Keratinocyte (primary cell): Measurements from ENCODE around the gene LEFTY2. TPM values are rescaled to one million over a fixed set of nuclear protein-coding genes. Genes with fewer than 3 reads are reported as not detected.

ENCODE experiments used
- DNase-seq: peaks from one replicate; pipeline ENCODE4 v3.0.0-alpha.2; 2011; ENCODE audit warnings: low read depth, missing footprints, low spot score
- FAIRE-seq: peaks from 2 replicates; lab custom pipeline; 2011; peaks lifted over from hg19 to GRCh38; lab: Jason Lieb, UNC
- H2AFZ ChIP-seq: 2 replicates; pipeline ENCODE4 v1.6.0; 2012; ENCODE audit warnings: low read length, control low read depth, inconsistent platforms; ENCODE audit not compliant: control insufficient read depth
- H3K27ac ChIP-seq: 2 replicates; pipeline ENCODE4 v1.5.1; 2011; ENCODE audit warnings: low read length; ENCODE audit not compliant: control insufficient read depth, insufficient read depth
- H3K27me3 ChIP-seq: 3 replicates; pipeline ENCODE4 v1.6.0; 2011; ENCODE audit warnings: low read length; ENCODE audit not compliant: control insufficient read depth, insufficient read depth; ENCODE audit errors: extremely low read depth
- H3K36me3 ChIP-seq, 2 experiments: 2 replicates in 1 of 2; 3 replicates in 1 of 2; pipeline ENCODE4 v1.5.1; 2011; ENCODE audit warnings: low read length in 2 of 2, mild to moderate bottlenecking in 1 of 2; ENCODE audit not compliant: control insufficient read depth in 2 of 2, insufficient read depth in 2 of 2; ENCODE audit errors: extremely low read depth in 1 of 2
- H3K4me1 ChIP-seq: 3 replicates; pipeline ENCODE4 v1.5.1; 2011; ENCODE audit warnings: low read length; ENCODE audit not compliant: control insufficient read depth, insufficient read depth; ENCODE audit errors: extremely low read depth
- H3K4me2 ChIP-seq: 3 replicates; pipeline ENCODE4 v1.6.0; 2011; ENCODE audit warnings: low read depth, low read length; ENCODE audit not compliant: control insufficient read depth, insufficient read depth; ENCODE audit errors: extremely low read depth
- H3K4me3 ChIP-seq, 3 experiments: fragments of 200-600 bp in 1 of 3; sonication (generic) in 1 of 3; 2 replicates in 2 of 3; 3 replicates in 1 of 3; pipeline ENCODE4 v1.5.1; 2011 to 2016; ENCODE audit warnings: low read length in 3 of 3, mild to moderate bottlenecking in 3 of 3, control low read depth in 2 of 3, inconsistent platforms in 1 of 3, low read depth in 1 of 3, mixed read lengths in 1 of 3, mixed run types in 1 of 3, moderate library complexity in 1 of 3; ENCODE audit not compliant: control insufficient read depth in 2 of 3, insufficient read depth in 2 of 3; ENCODE audit errors: extremely low read depth in 1 of 3
- H3K79me2 ChIP-seq: 2 replicates; pipeline ENCODE4 v1.6.0; 2012; ENCODE audit warnings: low read length; ENCODE audit not compliant: control insufficient read depth, insufficient read depth
- H3K9ac ChIP-seq: 3 replicates; pipeline ENCODE4 v1.6.0; 2011; ENCODE audit warnings: low read length; ENCODE audit not compliant: control insufficient read depth, insufficient read depth; ENCODE audit errors: extremely low read depth
- H3K9me1 ChIP-seq: 3 replicates; pipeline ENCODE4 v1.6.0; 2011; ENCODE audit warnings: low read length; ENCODE audit not compliant: control insufficient read depth, insufficient read depth; ENCODE audit errors: extremely low read depth
- H3K9me3 ChIP-seq: 2 replicates; pipeline ENCODE4 v1.5.1; 2012; ENCODE audit warnings: low read depth, low read length; ENCODE audit not compliant: control insufficient read depth
- H4K20me1 ChIP-seq: 3 replicates; pipeline ENCODE4 v1.6.0; 2011; ENCODE audit warnings: low read length; ENCODE audit not compliant: control insufficient read depth, insufficient read depth; ENCODE audit errors: extremely low read depth
- EZH2 ChIP-seq: IDR thresholded peaks from one replicate; pipeline ENCODE4 v1.6.1; 2012; ENCODE audit warnings: inconsistent platforms, mild to moderate bottlenecking, low read length, moderate library complexity
- dilution Hi-C: fragments of 300-500 bp; cut with MboI; formaldehyde crosslinking; loops from one replicate; pipeline ENCODE4 v1.7.0; 2020; ENCODE audit warnings: low sequenced_read_pairs; ENCODE audit not compliant: extremely low pct_ligation_motif_present
- polyA minus RNA-seq, 3 experiments: library from RNA; depleted of rRNA, polyadenylated mRNA; stranded (reverse); fragments of >200 nt; gene quantifications; 1 replicate in 1 of 3; 2 replicates in 1 of 3; 3 replicates in 1 of 3; pipeline ENCODE4 v1.2.3, GENCODE V29; 2011
- polyA plus RNA-seq, 5 experiments: library from polyadenylated mRNA; depleted of rRNA in 3 of 5; stranded (reverse) in 3 of 5; stranded (forward) in 1 of 5; unstranded in 1 of 5; fragments of >200 nt; gene quantifications; 1 replicate in 1 of 5; 2 replicates in 3 of 5; 3 replicates in 1 of 5; pipeline versions ENCODE4 v1.2.1 to v1.2.3, GENCODE V29; 2011 to 2012; ENCODE audit warnings: missing spikeins in 2 of 5, low read depth in 1 of 5, low replicate concordance in 1 of 5
- TF ChIP-seq, protein P1 (sequence below), 3 experiments: IDR thresholded peaks in 1 of 3; conservative IDR thresholded peaks in 1 of 3; optimal IDR thresholded peaks in 1 of 3; 2 replicates in 2 of 3; 3 replicates in 1 of 3; pipeline versions ENCODE3 to v1.5.1; 2011; ENCODE audit warnings: low read length in 3 of 3, mild to moderate bottlenecking in 3 of 3, moderate library complexity in 2 of 3, control low read depth in 1 of 3, inconsistent platforms in 1 of 3; ENCODE audit not compliant: insufficient read depth in 2 of 3; ENCODE audit errors: extremely low read depth in 1 of 3

The LEFTY2 gene, protein sequence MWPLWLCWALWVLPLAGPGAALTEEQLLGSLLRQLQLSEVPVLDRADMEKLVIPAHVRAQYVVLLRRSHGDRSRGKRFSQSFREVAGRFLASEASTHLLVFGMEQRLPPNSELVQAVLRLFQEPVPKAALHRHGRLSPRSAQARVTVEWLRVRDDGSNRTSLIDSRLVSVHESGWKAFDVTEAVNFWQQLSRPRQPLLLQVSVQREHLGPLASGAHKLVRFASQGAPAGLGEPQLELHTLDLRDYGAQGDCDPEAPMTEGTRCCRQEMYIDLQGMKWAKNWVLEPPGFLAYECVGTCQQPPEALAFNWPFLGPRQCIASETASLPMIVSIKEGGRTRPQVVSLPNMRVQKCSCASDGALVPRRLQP
- not detected in 3 replicates for polyA plus RNA-seq
- not detected for polyA plus RNA-seq (2011; ENCODE audit: low read depth)
- polyA plus RNA-seq (2011; cell fraction: cytosol; rRNA removed) = not detected in 2 replicates
- not detected in 2 replicates for polyA plus RNA-seq (2011; cell fraction: nucleus; rRNA removed)
- polyA plus RNA-seq (2012; ENCODE audit: low replicate concordance) = not detected in 2 replicates
- not detected in 3 replicates for polyA minus RNA-seq
- not detected for polyA minus RNA-seq (2011; cell fraction: cytosol; rRNA and poly(A)+ RNA removed)
- polyA minus RNA-seq (2011; cell fraction: nucleus; rRNA and poly(A)+ RNA removed) = not detected in 2 replicates

DNA sequence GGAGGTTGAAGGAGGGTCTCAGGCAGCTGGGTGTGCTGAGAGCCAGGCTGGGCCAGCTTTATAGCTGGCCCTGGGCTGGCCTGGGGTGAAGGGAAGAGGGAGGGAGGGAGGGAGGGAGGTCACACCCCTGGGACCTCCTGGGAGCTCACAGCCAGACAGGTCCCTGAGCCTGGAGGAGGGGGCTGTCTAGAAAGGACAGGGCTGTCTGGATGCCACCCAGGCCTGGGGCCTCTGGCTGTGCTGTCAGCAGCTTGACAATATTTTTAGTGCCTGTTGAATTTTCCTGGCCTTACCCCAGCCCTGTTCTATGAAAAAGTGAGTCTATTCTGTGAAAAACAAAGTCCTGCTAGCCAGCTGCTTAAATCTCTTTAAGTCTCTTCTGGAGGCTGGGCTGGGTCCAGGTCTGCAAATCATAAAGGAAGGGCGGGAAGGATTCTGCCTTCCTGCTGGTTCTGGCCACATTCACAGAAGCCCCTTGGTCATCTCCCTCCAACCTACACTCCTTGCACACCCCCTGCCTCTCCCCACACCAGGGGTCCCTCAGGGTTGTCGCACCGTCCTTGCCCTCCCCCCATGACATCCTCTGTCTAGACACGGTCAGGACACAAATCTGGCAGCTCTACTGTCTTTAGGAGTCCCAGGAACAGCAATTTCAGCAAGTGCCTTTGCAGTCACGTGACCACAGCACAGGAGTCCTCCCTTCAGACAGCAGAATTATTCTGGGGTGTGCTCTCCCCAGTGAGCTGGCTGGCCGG is at the start of gene LEFTY2:
Gene LEFTY2, minus strand, starts transcription at position 34 of the 755 bp plus-strand sequence. CDS start 80 bp downstream, outside the sequence.
- Histone ChIP-seq H3K36me3 (no peaks in the 10 kb centered on the region), H2AFZ (no peak within 1 kb of the TSS), H3K4me3 (no peak within 1 kb of the TSS), H3K9me1 (no peaks in the 10 kb centered on the region), H3K4me1 (peaks cover 6% of the 10 kb centered on the region), H3K79me2 (no peaks in the 10 kb centered on the region), H4K20me1 (no peaks in the 10 kb centered on the region), H3K27ac (no peak within 1 kb of the TSS), H3K9me3 (no peaks in the 10 kb centered on the region), H3K27me3 (peaks cover 4% of the 10 kb centered on the region), H3K4me2 (no peak within 1 kb of the TSS), H3K9ac (no peak within 1 kb of the TSS)
- dilution Hi-C loops = no loop called here
- no peak for TF ChIP-seq EZH2
- TF ChIP-seq, protein P1, sequence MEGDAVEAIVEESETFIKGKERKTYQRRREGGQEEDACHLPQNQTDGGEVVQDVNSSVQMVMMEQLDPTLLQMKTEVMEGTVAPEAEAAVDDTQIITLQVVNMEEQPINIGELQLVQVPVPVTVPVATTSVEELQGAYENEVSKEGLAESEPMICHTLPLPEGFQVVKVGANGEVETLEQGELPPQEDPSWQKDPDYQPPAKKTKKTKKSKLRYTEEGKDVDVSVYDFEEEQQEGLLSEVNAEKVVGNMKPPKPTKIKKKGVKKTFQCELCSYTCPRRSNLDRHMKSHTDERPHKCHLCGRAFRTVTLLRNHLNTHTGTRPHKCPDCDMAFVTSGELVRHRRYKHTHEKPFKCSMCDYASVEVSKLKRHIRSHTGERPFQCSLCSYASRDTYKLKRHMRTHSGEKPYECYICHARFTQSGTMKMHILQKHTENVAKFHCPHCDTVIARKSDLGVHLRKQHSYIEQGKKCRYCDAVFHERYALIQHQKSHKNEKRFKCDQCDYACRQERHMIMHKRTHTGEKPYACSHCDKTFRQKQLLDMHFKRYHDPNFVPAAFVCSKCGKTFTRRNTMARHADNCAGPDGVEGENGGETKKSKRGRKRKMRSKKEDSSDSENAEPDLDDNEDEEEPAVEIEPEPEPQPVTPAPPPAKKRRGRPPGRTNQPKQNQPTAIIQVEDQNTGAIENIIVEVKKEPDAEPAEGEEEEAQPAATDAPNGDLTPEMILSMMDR (optimal IDR thresholded peaks at IDR 0.05 in 1 of 3, IDR thresholded peaks at IDR 0.05 in 1 of 3, conservative IDR thresholded peaks at IDR 0.05 in 1 of 3; ENCODE audit: extremely low read depth in 1 of 3, insufficient read depth in 2 of 3, low read length in 3 of 3) = no peak
- DNase-seq (no peak), FAIRE-seq (no peak)

DNA sequence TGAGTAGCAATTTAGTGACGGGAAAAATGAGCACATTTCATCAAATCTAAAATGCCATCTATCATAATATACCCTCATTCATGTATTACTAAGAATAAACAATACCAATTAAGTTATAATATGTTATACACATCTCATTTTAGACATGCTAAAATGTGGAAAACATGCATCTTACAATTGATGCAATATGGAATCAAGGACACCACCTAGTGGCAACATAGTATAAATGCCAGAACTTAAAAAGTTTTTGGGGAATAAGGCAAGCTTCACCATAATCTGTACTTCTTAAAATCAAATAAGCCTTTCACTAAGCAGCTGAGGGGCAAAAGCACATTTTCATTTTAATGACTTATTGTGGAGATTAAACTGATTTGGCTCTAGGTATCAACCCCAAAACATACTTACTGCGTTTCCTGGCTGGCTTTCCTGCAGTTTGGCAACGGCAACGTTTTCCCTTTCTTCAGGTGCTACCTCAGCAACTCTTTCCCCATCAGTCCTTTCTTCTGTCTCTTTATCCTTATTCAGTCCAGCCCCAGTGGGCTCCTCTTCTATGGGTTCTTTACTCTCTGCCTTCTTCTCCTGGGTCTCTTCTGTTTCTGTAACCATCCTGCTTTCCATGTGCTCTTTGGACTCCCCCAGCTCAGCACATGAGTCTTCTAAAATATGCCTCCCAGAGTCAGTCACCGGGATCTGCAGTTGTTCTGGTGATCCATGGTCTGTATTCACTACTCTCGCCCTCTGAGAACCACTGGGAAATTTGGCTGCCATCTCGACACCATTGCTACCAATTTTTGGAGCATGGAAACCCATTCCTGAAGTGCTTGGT is 46.7 kb upstream of the LEFTY2 start:
- peaks cover 22% of the 10 kb centered on the region in 2 experiments for H3K36me3 ChIP-seq
- no peak overlapping the region for H3K27ac ChIP-seq
- no peak overlapping the region for H3K4me3 ChIP-seq
- TF ChIP-seq, protein P1 (optimal IDR thresholded peaks at IDR 0.05 in 1 of 3, IDR thresholded peaks at IDR 0.05 in 1 of 3, conservative IDR thresholded peaks at IDR 0.05 in 1 of 3; ENCODE audit: extremely low read depth in 1 of 3, insufficient read depth in 2 of 3, low read length in 3 of 3) = peak in 2 of 3 experiments; percentile 50 to 69
- TF ChIP-seq EZH2 = no peak
- H2AFZ ChIP-seq = no peak overlapping the region
- H3K9me3 ChIP-seq = no peaks in the 10 kb centered on the region
- DNase-seq (no peak), FAIRE-seq (no peak)
- H3K79me2 ChIP-seq = peaks cover 4% of the 10 kb centered on the region
- dilution Hi-C loops = loop anchor here (25.0 kb wide), 1 partner anchor 525 kb away; no protein-coding TSS in a partner anchor
- H3K9ac ChIP-seq = no peak overlapping the region
- H3K4me1 ChIP-seq = no peaks in the 10 kb centered on the region
- no peaks in the 10 kb centered on the region for H3K9me1 ChIP-seq
- no peaks in the 10 kb centered on the region for H3K27me3 ChIP-seq
- H4K20me1 ChIP-seq = no peaks in the 10 kb centered on the region
- no peak overlapping the region for H3K4me2 ChIP-seq
